ENCODE measurements around the gene SCAF1.

The SCAF1 gene

GRCh38 chr19:49652551-49653465 lies 10.8 kb downstream of the SCAF1 start:
- H3K27ac Mint-ChIP-seq: peak overlapping the region in 1 of 2 donors; percentile 55
- no peak for ATAC-seq

GRCh38 chr19:49653466-49653806 lies 11.4 kb downstream of the SCAF1 start:
- H3K27ac Mint-ChIP-seq: peak overlapping the region in 1 of 2 donors; percentile 94
- H3K4me3 Mint-ChIP-seq: no peak overlapping the region
- ATAC-seq (peak; percentile 10), DNase-seq (no peak)
- peaks cover 8% of the 10 kb centered on the region for H3K4me1 Mint-ChIP-seq
- H3K9me3 Mint-ChIP-seq: no peaks in the 10 kb centered on the region
- H3K27me3 Mint-ChIP-seq: no peaks in the 10 kb centered on the region

More at GRCh38 chr19:49652551-49653465, 10.8 kb downstream of the SCAF1 start:
- DNase-seq: no peak
- no peak overlapping the region for H3K4me3 Mint-ChIP-seq
- peaks cover 5% of the 10 kb centered on the region for H3K4me1 Mint-ChIP-seq
- H3K9me3 Mint-ChIP-seq: no peaks in the 10 kb centered on the region
- no peaks in the 10 kb centered on the region for H3K27me3 Mint-ChIP-seq

- DNase-seq (no peak), ATAC-seq (no peak)
- Mint-ChIP-seq H3K4me3 (no peak overlapping the region), H3K9me3 (no peaks in the 10 kb centered on the region), H3K27ac (no peak overlapping the region), H3K27me3 (no peaks in the 10 kb centered on the region), H3K4me1 (peaks cover 20% of the 10 kb centered on the region)
Observed at GRCh38 chr19:49654581-49654980, 12.6 kb downstream of the SCAF1 start.

- Mint-ChIP-seq H3K9me3 (no peaks in the 10 kb centered on the region), H3K27ac (no peak overlapping the region), H3K4me3 (no peak overlapping the region), H3K4me1 (peaks cover 25% of the 10 kb centered on the region), H3K27me3 (no peaks in the 10 kb centered on the region)
- ATAC-seq: no peak
- DNase-seq: no peak
Observed at GRCh38 chr19:49655570-49656455, 13.8 kb downstream of the SCAF1 start.

GRCh38 chr19:49656456-49657109 lies 14.6 kb downstream of the SCAF1 start:
- H3K27me3 Mint-ChIP-seq: no peaks in the 10 kb centered on the region
- peak overlapping the region in 1 of 2 donors; percentile 58 for H3K27ac Mint-ChIP-seq
- ATAC-seq (no peak), DNase-seq (no peak)
- no peaks in the 10 kb centered on the region for H3K9me3 Mint-ChIP-seq
- no peak overlapping the region for H3K4me3 Mint-ChIP-seq
- peaks cover 25% of the 10 kb centered on the region for H3K4me1 Mint-ChIP-seq

GRCh38 chr19:49657493-49658138 lies 15.6 kb downstream of the SCAF1 start:
- ATAC-seq (no peak), DNase-seq (no peak)
- Mint-ChIP-seq H3K27me3 (no peaks in the 10 kb centered on the region), H3K27ac (peak overlapping the region in 1 of 2 donors; percentile 85), H3K4me3 (no peak overlapping the region), H3K4me1 (peaks cover 29% of the 10 kb centered on the region), H3K9me3 (no peaks in the 10 kb centered on the region)

GRCh38 chr19:49658139-49658517 lies 16.1 kb downstream of the SCAF1 start:
- Mint-ChIP-seq H3K9me3 (no peaks in the 10 kb centered on the region), H3K4me3 (no peak overlapping the region), H3K27me3 (no peaks in the 10 kb centered on the region), H3K27ac (no peak overlapping the region), H3K4me1 (peaks cover 34% of the 10 kb centered on the region)
- ATAC-seq (no peak), DNase-seq (no peak)

GRCh38 chr19:49658566-49659442 lies 16.8 kb downstream of the SCAF1 start:
- Mint-ChIP-seq H3K4me3 (no peak overlapping the region), H3K9me3 (no peaks in the 10 kb centered on the region), H3K27me3 (no peaks in the 10 kb centered on the region), H3K4me1 (peaks cover 41% of the 10 kb centered on the region), H3K27ac (peak overlapping the region in 1 of 2 donors; percentile 92)
- ATAC-seq (no peak), DNase-seq (no peak)

- no peaks in the 10 kb centered on the region for H3K27me3 Mint-ChIP-seq
Observed at GRCh38 chr19:49660338-49660961, 18.4 kb downstream of the SCAF1 start.

GRCh38 chr19:49662011-49662410 lies 20.0 kb downstream of the SCAF1 start:
- ATAC-seq (no peak), DNase-seq (no peak)
- H3K4me3 Mint-ChIP-seq: no peak overlapping the region
- H3K27ac Mint-ChIP-seq: no peak overlapping the region
- no peaks in the 10 kb centered on the region for H3K27me3 Mint-ChIP-seq
- H3K9me3 Mint-ChIP-seq: no peaks in the 10 kb centered on the region
- H3K4me1 Mint-ChIP-seq: peaks cover 57% of the 10 kb centered on the region

More at GRCh38 chr19:49660338-49660961, 18.4 kb downstream of the SCAF1 start:
- Mint-ChIP-seq H3K27ac (no peak overlapping the region), H3K4me1 (peaks cover 48% of the 10 kb centered on the region), H3K9me3 (no peaks in the 10 kb centered on the region), H3K4me3 (no peak overlapping the region)
- ATAC-seq: no peak
- no peak for DNase-seq

- no peaks in the 10 kb centered on the region for H3K9me3 Mint-ChIP-seq
- H3K27me3 Mint-ChIP-seq: no peaks in the 10 kb centered on the region
- peak overlapping the region; percentile 91 to 97 for H3K4me3 Mint-ChIP-seq
- H3K27ac Mint-ChIP-seq: peak overlapping the region in 1 of 2 donors; percentile 92
- DNase-seq (no peak), ATAC-seq (no peak)
- peaks cover 56% of the 10 kb centered on the region for H3K4me1 Mint-ChIP-seq
Observed at GRCh38 chr19:49663224-49663623, 21.2 kb downstream of the SCAF1 start.

- Mint-ChIP-seq H3K9me3 (no peaks in the 10 kb centered on the region), H3K27ac (peak overlapping the region; percentile 92 to 97), H3K27me3 (no peaks in the 10 kb centered on the region), H3K4me3 (peak overlapping the region; percentile 91 to 97), H3K4me1 (peaks cover 45% of the 10 kb centered on the region)
- DNase-seq (peak; percentile 82 to 85), ATAC-seq (peak; percentile 74)
Observed at GRCh38 chr19:49664171-49665035, 22.4 kb downstream of the SCAF1 start.

- H3K27ac Mint-ChIP-seq: peak overlapping the region; percentile 92 to 97
- H3K4me3 Mint-ChIP-seq: peak overlapping the region; percentile 91 to 97
- peaks cover 39% of the 10 kb centered on the region for H3K4me1 Mint-ChIP-seq
- ATAC-seq: no peak
- DNase-seq: peak; percentile 36 to 38
- H3K9me3 Mint-ChIP-seq: no peaks in the 10 kb centered on the region
- H3K27me3 Mint-ChIP-seq: no peaks in the 10 kb centered on the region
Observed at GRCh38 chr19:49665036-49665350, 23.0 kb downstream of the SCAF1 start.

Data from stimulated activated naive CD8-positive, alpha-beta T cell treated with anti-CD3 and anti-CD28 coated beads, Interleukin-15, amount 100 ng/mL, for 72 hours (primary cell).